ENCODE measurements around the gene C2orf72. TPM values are rescaled to one million over a fixed set of nuclear protein-coding genes. Genes with fewer than 3 reads are reported as not detected.
A peak's percentile ranks its signal among the peaks of the same experiment; 100 is the strongest.

Gene C2orf72
- total and polyA plus RNA-seq, 8 donors = 3.3 to 41.4 (median 7.3) TPM; not detected in 1

GRCh38 chr2:231047274-231047922, 10.1 kb downstream of the C2orf72 start:
- Histone ChIP-seq H3K27ac (peak overlapping the region in 4 of 5 donors; percentile 13 to 71 (median 32)), H3K36me3 (peaks cover 0 to 5% (median 2%) of the 10 kb centered on the region in 4 donors), H3K9me3 (no peaks in the 10 kb centered on the region), H3K4me3 (no peak overlapping the region), H3K27me3 (peaks cover 0 to 7% (median 0%) of the 10 kb centered on the region in 3 donors), H3K4me1 (peaks cover 38 to 54% (median 51%) of the 10 kb centered on the region in 4 donors)
- peak; percentile 47 to 64 for DNase-seq
- TF ChIP-seq POLR2AphosphoS5 (IDR thresholded peaks at IDR 0.05) (no peak), EP300 (IDR thresholded peaks at IDR 0.05) (no peak), POLR2A (IDR thresholded peaks at IDR 0.05) (no peak), CTCF (IDR thresholded peaks at IDR 0.05) (no peak)
- intact Hi-C loops (cut with DNase I; ENCODE audit: low total_unique reads) = no loop called here
- 39 to 67% (median 56%) methylated on average over 8 of the region's 8 CpGs for WGBS, 5 donors

GRCh38 chr2:231047923-231048915, 10.9 kb downstream of the C2orf72 start:
- peaks cover 39 to 59% (median 58%) of the 10 kb centered on the region in 4 donors for H3K4me1 ChIP-seq
- H3K27me3 ChIP-seq = peaks cover 0 to 7% (median 0%) of the 10 kb centered on the region in 3 donors
- DNase-seq = no peak
- H3K9me3 ChIP-seq = no peaks in the 10 kb centered on the region
- 44 to 60% (median 58%) methylated on average over 10 of the region's 10 CpGs for WGBS, 5 donors
- H3K36me3 ChIP-seq = peaks cover 0 to 5% (median 2%) of the 10 kb centered on the region in 4 donors
- H3K27ac ChIP-seq = peak overlapping the region in 4 of 5 donors; percentile 13 to 79 (median 56)
- intact Hi-C loops (cut with DNase I; ENCODE audit: low total_unique reads) = no loop called here
- no peak overlapping the region for H3K4me3 ChIP-seq
- TF ChIP-seq EP300 (IDR thresholded peaks at IDR 0.05) (no peak), POLR2AphosphoS5 (IDR thresholded peaks at IDR 0.05) (no peak), POLR2A (IDR thresholded peaks at IDR 0.05) (no peak), CTCF (IDR thresholded peaks at IDR 0.05) (no peak)

DNA sequence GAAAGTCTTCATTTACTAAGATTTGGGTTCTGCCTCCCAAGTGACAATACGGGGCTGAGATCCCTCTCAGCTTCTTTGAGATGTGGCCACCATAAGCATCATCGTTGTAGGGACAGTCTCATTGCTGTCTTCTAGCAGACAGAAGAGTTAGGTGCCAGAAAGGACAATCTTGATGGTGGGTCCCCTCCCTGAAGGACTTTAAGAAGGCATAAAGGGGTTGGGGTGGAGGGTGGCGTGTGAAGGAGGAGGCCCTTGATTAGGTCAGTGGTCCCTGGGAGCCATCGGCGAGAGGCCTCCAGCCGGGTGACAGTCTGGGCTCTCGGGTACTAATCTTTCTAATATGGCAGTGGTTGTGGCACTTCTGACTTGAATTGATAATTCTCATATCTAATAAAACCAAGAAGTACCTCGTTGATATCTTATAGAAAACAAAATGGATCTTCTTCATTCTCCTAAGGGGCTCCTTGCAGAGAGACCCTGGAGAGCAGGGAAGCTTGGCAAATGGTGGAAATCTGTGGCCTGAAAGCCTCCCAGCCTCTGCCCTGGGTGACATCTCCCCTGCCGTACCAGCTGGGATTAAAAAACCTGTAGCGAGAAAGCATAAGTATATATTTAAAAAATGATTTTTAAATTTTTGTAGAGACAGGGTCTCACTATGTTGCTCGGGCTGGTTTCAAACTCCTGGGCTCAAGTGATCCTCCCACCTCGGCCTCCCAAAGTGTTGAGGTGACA, 12.1 kb downstream of the C2orf72 start:
- peak overlapping the region; percentile 71 to 87 (median 84) for H3K27ac ChIP-seq
- H3K9me3 ChIP-seq = no peaks in the 10 kb centered on the region
- H3K4me1 ChIP-seq = peaks cover 39 to 61% (median 58%) of the 10 kb centered on the region in 4 donors
- TF ChIP-seq POLR2A (IDR thresholded peaks at IDR 0.05) (no peak), CTCF (IDR thresholded peaks at IDR 0.05) (no peak), EP300 (IDR thresholded peaks at IDR 0.05) (no peak), POLR2AphosphoS5 (IDR thresholded peaks at IDR 0.05) (no peak)
- H3K36me3 ChIP-seq = peaks cover 0 to 5% (median 2%) of the 10 kb centered on the region in 4 donors
- peaks cover 0 to 7% (median 0%) of the 10 kb centered on the region in 3 donors for H3K27me3 ChIP-seq
- WGBS, 5 donors = 58 to 70% (median 65%) methylated on average over 12 of the region's 12 CpGs
- intact Hi-C loops (cut with DNase I; ENCODE audit: low total_unique reads) = no loop called here
- no peak overlapping the region for H3K4me3 ChIP-seq
- DNase-seq = no peak

Data from stomach (tissue), 9 donors.